Stimulated activated CD4-positive, alpha-beta T cell treated with anti-CD3 and anti-CD28 coated beads, Interleukin-15, amount 100 ng/mL, for 48 hours (primary cell): ENCODE data around the gene KIF25.

Source experiments
- DNase-seq, 2 donors: peaks; one replicate each; pipeline ENCODE4 v3.0.0-alpha.2; 2020; ENCODE audit warnings: low read depth in 2 of 2

The KIF25 gene

GRCh38 chr6:168016721-168017525 is 19.5 kb downstream of the KIF25 start:
- no peak for DNase-seq

- no peak for DNase-seq
These were observed 20.2 kb downstream of the KIF25 start for GRCh38 chr6:168017629-168018028.

GRCh38 chr6:168018664-168019063 is 21.2 kb downstream of the KIF25 start:
- no peak for DNase-seq

GRCh38 chr6:168020242-168020641 is 22.8 kb downstream of the KIF25 start:
- no peak for DNase-seq

DNA sequence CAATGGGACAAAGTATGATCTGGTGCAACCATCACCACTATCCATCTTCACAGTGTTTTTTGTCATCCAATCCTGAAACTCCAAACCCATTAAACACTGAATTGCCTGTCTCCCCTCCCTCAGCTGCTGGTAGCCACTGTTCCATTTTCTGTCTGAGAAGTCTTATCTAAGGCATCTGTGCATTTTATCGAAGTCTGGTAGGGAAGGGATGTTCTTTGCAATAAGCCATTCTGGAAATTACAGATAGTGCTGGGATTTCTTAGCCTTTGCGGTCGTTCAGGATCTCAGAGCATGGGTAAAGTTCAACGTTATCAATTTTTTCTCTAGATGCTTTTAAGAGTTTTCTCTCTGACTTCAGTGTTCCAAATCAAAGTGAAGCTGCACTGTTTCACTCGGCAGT is 24.1 kb downstream of the KIF25 start:
- no peak for DNase-seq

- DNase-seq = no peak
These were observed 25.2 kb downstream of the KIF25 start for GRCh38 chr6:168022488-168023321.

- DNase-seq = no peak
These were observed 27.6 kb downstream of the KIF25 start for GRCh38 chr6:168024951-168025510.

DNA sequence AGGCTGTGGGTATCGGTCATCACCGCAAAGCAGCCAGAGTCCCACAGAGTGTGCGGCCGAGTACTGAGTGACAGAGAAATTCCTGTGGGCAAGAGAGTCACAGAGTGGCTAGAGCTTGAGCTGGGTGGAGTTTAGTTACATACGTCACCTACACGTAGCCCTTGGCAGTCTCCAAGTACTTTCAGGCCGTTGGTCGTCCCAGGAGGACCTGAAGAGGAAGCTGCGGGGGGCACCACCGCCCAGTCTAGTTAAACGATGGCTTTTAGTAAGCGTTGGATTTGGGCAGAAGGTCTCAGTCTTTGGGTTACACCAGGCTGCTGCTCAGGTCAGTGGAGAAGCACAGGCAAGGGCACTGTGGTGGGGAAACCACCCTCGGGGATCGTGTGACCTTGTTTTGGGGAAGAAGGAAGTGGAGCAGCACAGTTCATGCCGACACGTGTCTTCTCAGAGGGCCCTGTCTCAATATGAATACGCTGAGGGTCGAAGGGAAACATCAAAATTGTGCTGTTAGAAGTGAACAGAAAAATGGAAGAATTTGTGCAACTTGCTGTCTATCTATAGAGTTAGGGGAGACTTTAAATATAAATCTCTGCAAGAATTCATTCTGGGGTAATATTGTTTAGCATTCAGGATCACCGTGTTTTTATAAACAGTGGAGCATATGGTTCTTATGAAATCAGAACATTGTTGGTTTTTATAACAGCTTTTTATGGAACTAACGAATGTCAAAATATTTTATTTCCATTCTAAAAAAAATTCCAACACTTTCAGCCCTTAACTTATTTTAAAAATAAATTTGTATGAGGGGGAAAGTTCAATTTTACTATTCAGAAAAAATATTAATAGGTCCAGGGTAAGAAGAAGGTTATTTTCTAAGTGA is 28.6 kb downstream of the KIF25 start:
- DNase-seq = no peak

DNA sequence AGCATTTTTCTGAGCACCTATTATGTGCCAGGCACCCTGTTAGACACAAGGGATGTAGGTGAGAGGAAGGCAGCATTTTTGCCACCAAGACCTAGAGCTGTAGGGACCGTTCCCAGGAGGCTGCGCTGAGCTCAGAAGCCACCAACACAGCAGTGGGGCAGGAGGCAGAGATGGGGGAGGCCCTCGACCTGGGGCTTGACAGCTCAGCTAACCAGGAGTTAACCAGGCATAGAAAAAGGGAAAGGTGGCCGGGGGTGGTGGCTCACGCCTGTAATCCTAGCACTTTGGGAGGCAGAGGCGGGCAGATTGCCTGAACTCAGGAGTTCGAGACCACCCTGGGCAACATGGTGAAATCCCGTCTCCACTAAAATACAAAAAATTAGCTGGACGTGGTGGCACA is 29.5 kb downstream of the KIF25 start:
- DNase-seq = no peak

- DNase-seq = no peak
These were observed 30.1 kb downstream of the KIF25 start for GRCh38 chr6:168027521-168027920.

GRCh38 chr6:168028181-168028580 is 30.7 kb downstream of the KIF25 start:
- no peak for DNase-seq

GRCh38 chr6:168029459-168030217 is 32.2 kb downstream of the KIF25 start:
- no peak for DNase-seq

- no peak for DNase-seq
These were observed 32.8 kb downstream of the KIF25 start for GRCh38 chr6:168030218-168030746.

DNA sequence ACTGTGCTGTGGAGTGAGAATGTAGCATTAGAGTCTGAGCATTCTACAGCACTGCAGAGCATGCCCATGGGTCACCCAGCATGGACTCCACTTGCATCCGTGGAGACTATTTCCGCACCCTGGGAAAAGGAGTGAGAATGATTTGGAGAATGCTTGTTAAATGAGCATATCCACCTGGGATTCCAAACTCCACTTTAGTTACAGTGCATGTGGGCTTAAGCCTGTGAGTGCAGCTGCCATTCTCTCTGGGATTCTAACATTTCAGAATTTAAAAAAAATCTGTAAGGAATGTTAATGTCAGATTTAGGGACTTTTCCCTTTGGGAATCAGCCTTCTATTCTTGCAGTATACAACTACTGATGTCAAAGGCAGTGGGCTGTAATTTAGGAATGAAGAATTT is 33.4 kb downstream of the KIF25 start:
- no peak for DNase-seq

DNA sequence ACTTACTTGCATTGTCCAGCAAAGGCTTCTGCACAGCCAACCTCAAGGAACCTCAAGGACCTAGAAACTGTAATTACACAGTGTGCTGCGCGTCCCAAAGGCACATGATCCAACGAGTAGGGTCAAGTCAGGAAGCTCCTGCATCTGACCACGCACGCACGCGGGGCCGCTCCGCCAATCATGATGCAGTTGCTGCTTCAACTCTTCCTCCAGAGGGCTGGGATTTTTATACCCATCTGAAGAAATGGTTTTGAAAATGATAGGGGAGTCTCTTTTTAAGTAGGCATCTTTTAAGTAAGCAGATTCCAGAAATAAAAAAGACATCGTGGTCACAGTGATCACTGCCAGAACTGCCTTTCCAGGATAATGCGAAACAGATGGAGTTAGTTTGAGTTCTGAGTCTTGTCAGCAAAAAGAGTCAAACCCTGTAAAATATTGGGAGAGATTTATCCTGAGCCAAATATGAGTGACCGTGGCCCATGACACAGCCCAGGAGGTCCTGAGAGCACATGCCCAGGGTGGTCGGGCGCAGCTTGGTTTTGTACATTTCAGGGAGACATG is 34.0 kb downstream of the KIF25 start:
- no peak for DNase-seq

GRCh38 chr6:168032005-168032760 is 34.7 kb downstream of the KIF25 start:
- DNase-seq = no peak

- no peak for DNase-seq
These were observed 36.3 kb downstream of the KIF25 start for GRCh38 chr6:168033791-168034190.

- no peak for DNase-seq
These were observed 37.1 kb downstream of the KIF25 start for GRCh38 chr6:168034537-168034936.

DNA sequence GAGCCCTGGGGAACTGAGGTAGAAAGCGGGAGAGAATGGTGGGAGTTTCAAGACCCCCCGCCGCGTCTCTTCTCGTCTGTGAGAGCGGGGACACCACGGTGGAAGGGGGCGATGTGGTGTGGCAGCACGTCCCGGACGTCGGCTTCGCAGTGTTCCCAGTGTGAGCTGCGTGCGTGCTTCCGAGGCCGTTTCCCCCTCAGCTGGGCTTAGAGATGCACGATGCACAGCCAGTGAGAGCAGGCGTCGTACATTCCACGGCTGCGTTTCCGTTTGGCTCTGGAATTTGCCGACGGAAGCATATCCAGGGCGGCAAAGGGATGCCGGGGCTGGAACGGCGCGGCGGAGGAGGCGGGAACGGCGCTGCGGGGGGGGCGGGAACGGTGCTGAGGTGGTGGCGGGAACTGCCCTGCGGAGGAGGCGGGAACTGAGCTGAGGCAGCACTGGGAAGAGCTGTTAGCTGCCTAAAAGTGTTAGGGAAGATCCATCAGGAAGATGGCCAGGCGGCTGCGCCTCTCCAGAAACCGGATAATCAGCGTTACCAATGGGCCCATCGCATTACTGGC is 37.7 kb downstream of the KIF25 start:
- no peak for DNase-seq
